NOMO-1 treated with DMSO at 0.1 percent for 48 hours (cell line): ENCODE data around the gene RND2.
"Not testable (repeated sequence)": the region's sequence is repeated elsewhere in the genome, so short reads cannot be mapped to it uniquely, and the experiment has no call there.

ENCODE experiments used
- DNase-seq: peaks from one replicate; lab custom pipeline; 2025; ENCODE audit not compliant: unreplicated experiment; lab: John Stamatoyannopoulos, UW

RND2 gene

GRCh38 chr17:43024407-43025289 lies at the start of gene RND2:
RND2 (plus strand) TSS chr17:43025231; CDS start chr17:43025348, 117 bp downstream.
- DNase-seq = peak; percentile 94

GRCh38 chr17:42975265-42975664 lies 49.8 kb upstream of the RND2 start:
- DNase-seq = no peak

- DNase-seq = not testable (repeated sequence)
Observed at GRCh38 chr17:42975701-42976100, 49.3 kb upstream of the RND2 start.

GRCh38 chr17:42979511-42980273 lies 45.3 kb upstream of the RND2 start, which contains the start of gene PTGES3L:
PTGES3L (minus strand) TSS chr17:42980080; CDS start chr17:42980053, 27 bp downstream.
- peak; percentile 32 for DNase-seq

GRCh38 chr17:42980274-42980765 lies 44.7 kb upstream of the RND2 start, which contains the start of gene RUNDC1:
RUNDC1 (plus strand) TSS chr17:42980565; CDS start chr17:42980577, 12 bp downstream.
- peak; percentile 67 for DNase-seq

GRCh38 chr17:42980766-42981397 lies 44.1 kb upstream of the RND2 start:
- DNase-seq = peak; percentile 38

- DNase-seq = no peak
Observed at GRCh38 chr17:42982266-42982665, 42.8 kb upstream of the RND2 start.

GRCh38 chr17:42985225-42985624 lies 39.8 kb upstream of the RND2 start:
- DNase-seq = peak; percentile 95

- no peak for DNase-seq
Observed at GRCh38 chr17:42989141-42989540, 35.9 kb upstream of the RND2 start.

- no peak for DNase-seq
Observed at GRCh38 chr17:42989726-42990652, 35.0 kb upstream of the RND2 start.

- no peak for DNase-seq
Observed at GRCh38 chr17:42991471-42991870, 33.6 kb upstream of the RND2 start.

GRCh38 chr17:42992872-42993271 lies 32.2 kb upstream of the RND2 start:
- DNase-seq = no peak

- not testable (repeated sequence) for DNase-seq
Observed at GRCh38 chr17:42993913-42994312, 31.1 kb upstream of the RND2 start.

- DNase-seq = peak; percentile 31
Observed at GRCh38 chr17:42997390-42997983, 27.5 kb upstream of the RND2 start.

- peak; percentile 99 for DNase-seq
Observed at GRCh38 chr17:42997984-42998938, 26.8 kb upstream of the RND2 start, which contains the start of gene RPL27. RPL27 (plus strand) TSS chr17:42998419; CDS start chr17:42998751, 332 bp downstream.

GRCh38 chr17:42999003-42999525 lies 26.0 kb upstream of the RND2 start:
- DNase-seq = no peak

- not testable (repeated sequence) for DNase-seq
Observed at GRCh38 chr17:43000894-43001293, 24.1 kb upstream of the RND2 start.

GRCh38 chr17:43003542-43004172 lies 21.4 kb upstream of the RND2 start:
- DNase-seq = no peak
